ENCODE measurements around the gene KRT6B. TPM values are rescaled to one million over a fixed set of nuclear protein-coding genes. Genes with fewer than 3 reads are reported as not detected.

Gene KRT6B
- total RNA-seq, 1 donor from 2014 or later = not detected

GRCh38 chr12:52439420-52439819 is 12.5 kb downstream of the KRT6B start:
- intact Hi-C loops (cut with DNase I) = no loop called here
- DNase-seq (ENCODE audit: low spot score) (no peak), ATAC-seq (no peak)

GRCh38 chr12:52438305-52439301 is 13.3 kb downstream of the KRT6B start:
- ATAC-seq = no peak
- intact Hi-C loops (cut with DNase I) = no loop called here
- DNase-seq (ENCODE audit: low spot score) = no peak

GRCh38 chr12:52437508-52437907 is 14.4 kb downstream of the KRT6B start:
- intact Hi-C loops (cut with DNase I) = no loop called here
- DNase-seq (ENCODE audit: low spot score) (no peak), ATAC-seq (no peak)

- no peak for ATAC-seq
- intact Hi-C loops (cut with DNase I) = no loop called here
- DNase-seq (ENCODE audit: low spot score) = no peak
Observed at GRCh38 chr12:52436828-52437474, 15.0 kb downstream of the KRT6B start.

GRCh38 chr12:52436000-52436827 is 15.7 kb downstream of the KRT6B start:
- no peak for ATAC-seq
- no peak for DNase-seq (ENCODE audit: low spot score)
- intact Hi-C loops (cut with DNase I) = no loop called here

- intact Hi-C loops (cut with DNase I) = no loop called here
- DNase-seq (ENCODE audit: low spot score) (no peak), ATAC-seq (no peak)
Observed at GRCh38 chr12:52435659-52435999, 16.3 kb downstream of the KRT6B start.

GRCh38 chr12:52434760-52435530 is 17.0 kb downstream of the KRT6B start:
- no peak for DNase-seq (ENCODE audit: low spot score)
- intact Hi-C loops (cut with DNase I) = no loop called here
- ATAC-seq = no peak

- DNase-seq (ENCODE audit: low spot score) (no peak), ATAC-seq (peak; percentile 13)
- intact Hi-C loops (cut with DNase I) = no loop called here
Observed at GRCh38 chr12:52434081-52434733, 17.7 kb downstream of the KRT6B start, which contains the start of gene KRT75. TSS of gene KRT75 (minus strand) at chr12:52434371. CDS start at chr12:52434304, 67 bp downstream.

GRCh38 chr12:52433501-52434080 is 18.4 kb downstream of the KRT6B start:
- intact Hi-C loops (cut with DNase I) = no loop called here
- no peak for DNase-seq (ENCODE audit: low spot score)
- no peak for ATAC-seq

- ATAC-seq = no peak
- intact Hi-C loops (cut with DNase I) = no loop called here
- no peak for DNase-seq (ENCODE audit: low spot score)
Observed at GRCh38 chr12:52432559-52433207, 19.3 kb downstream of the KRT6B start.

GRCh38 chr12:52428121-52428520 is 23.8 kb downstream of the KRT6B start:
- intact Hi-C loops (cut with DNase I) = no loop called here
- ATAC-seq (no peak), DNase-seq (ENCODE audit: low spot score) (no peak)

- ATAC-seq (no peak), DNase-seq (ENCODE audit: low spot score) (no peak)
- intact Hi-C loops (cut with DNase I) = no loop called here
Observed at GRCh38 chr12:52427083-52427482, 24.9 kb downstream of the KRT6B start.

GRCh38 chr12:52426034-52426433 is 25.9 kb downstream of the KRT6B start:
- DNase-seq (ENCODE audit: low spot score) (no peak), ATAC-seq (no peak)
- intact Hi-C loops (cut with DNase I) = no loop called here

GRCh38 chr12:52425466-52425865 is 26.5 kb downstream of the KRT6B start:
- ATAC-seq = no peak
- no peak for DNase-seq (ENCODE audit: low spot score)
- intact Hi-C loops (cut with DNase I) = no loop called here

- intact Hi-C loops (cut with DNase I) = no loop called here
- no peak for DNase-seq (ENCODE audit: low spot score)
- ATAC-seq = peak; percentile 64
Observed at GRCh38 chr12:52423661-52424500, 28.1 kb downstream of the KRT6B start.

GRCh38 chr12:52423035-52423434 is 28.9 kb downstream of the KRT6B start:
- intact Hi-C loops (cut with DNase I) = no loop called here
- DNase-seq (ENCODE audit: low spot score) (no peak), ATAC-seq (peak; percentile 67)

GRCh38 chr12:52419656-52420055 is 32.3 kb downstream of the KRT6B start:
- intact Hi-C loops (cut with DNase I) = no loop called here
- ATAC-seq (no peak), DNase-seq (ENCODE audit: low spot score) (no peak)
